Left cardiac atrium (tissue), 2 donors: ENCODE results near the gene SYTL1. TPM values are rescaled to one million over a fixed set of nuclear protein-coding genes. Genes with fewer than 3 reads are reported as not detected.

ENCODE experiments used
- total RNA-seq, 2 donors: library from RNA; stranded (reverse); fragmentation: NEBNext Ultra II Directional; extraction: Animal tissue kit (Norgen Biotek cat#: 25700); gene quantifications; one replicate each; pipeline ENCODE4 v1.2.1, GENCODE V29; 2021
- donor health status: DM: no; HTN: yes; CAD: no; lungs with severe emphysema.
- donor health status: DM: yes; HTN: yes; CAD: no.

SYTL1 gene
- total RNA-seq, 2 donors from 2014 or later: 0.81 to 2.4 TPM

Other genes starting within 250 kb of the SYTL1 start
- 10 to 100 TPM; 17.4 to 37.3 TPM for gene SLC9A1, start 186.9 kb upstream of the SYTL1 start, total RNA-seq
- gene WDTC1, start 107.4 kb upstream of the SYTL1 start, total RNA-seq: 10 to 100 TPM; 50.6 to 54.2 TPM
- gene TMEM222, start 19.9 kb upstream of the SYTL1 start, total RNA-seq: 10 to 100 TPM; 20.7 to 29.2 TPM
- gene MAP3K6, start 24.9 kb downstream of the SYTL1 start, total RNA-seq: 10 to 100 TPM; 51.5 to 64.2 TPM
- gene FCN3, start 32.8 kb downstream of the SYTL1 start, total RNA-seq: 10 to 100 TPM; 14.2 to 24.5 TPM
- not detected for gene CD164L2, start 41.3 kb downstream of the SYTL1 start, total RNA-seq
- 10 to 100 TPM in 1 of 2 donors, 1 to 10 TPM in 1; 1.7 to 12.4 TPM for gene GPR3, start 50.6 kb downstream of the SYTL1 start, total RNA-seq
- gene WASF2, start 148.1 kb downstream of the SYTL1 start, total RNA-seq: 10 to 100 TPM; 71.8 to 77.4 TPM